Activated CD4-positive, alpha-beta T cell treated with anti-CD3 and anti-CD28 coated beads, Interleukin-2, amount 10 ng/mL, durations not matched to agents 24 days and 14 days (primary cell): Measurements from ENCODE around the gene DNAJA2. TPM values are rescaled to one million over a fixed set of nuclear protein-coding genes. Genes with fewer than 3 reads are reported as not detected.

ENCODE experiments used
- DNase-seq: peaks from one replicate; pipeline ENCODE4 v3.0.0; 2022
- H3K27ac Mint-ChIP-seq: one replicate; pipeline ENCODE4 v1.8.0; 2022; ENCODE audit warnings: mild to moderate bottlenecking, mixed read lengths
- H3K27me3 Mint-ChIP-seq: one replicate; pipeline ENCODE4 v1.8.0; 2022; ENCODE audit warnings: mixed read lengths
- H3K36me3 Mint-ChIP-seq: one replicate; pipeline ENCODE4 v1.8.0; 2022; ENCODE audit warnings: low read depth, mild to moderate bottlenecking, mixed read lengths
- H3K4me1 Mint-ChIP-seq: one replicate; pipeline ENCODE4 v1.8.0; 2021; ENCODE audit warnings: mixed read lengths
- H3K4me3 Mint-ChIP-seq: one replicate; pipeline ENCODE4 v1.8.0; 2022; ENCODE audit warnings: mild to moderate bottlenecking, moderate library complexity, mixed read lengths
- H3K9me3 Mint-ChIP-seq: one replicate; pipeline ENCODE4 v1.8.0; 2021; ENCODE audit warnings: mixed read lengths
- intact Hi-C: fragments of 100-400 bp; cut with micrococcal nuclease; formaldehyde crosslinking; loops from one replicate; pipeline ENCODE4 v1.15.1; 2023
- total RNA-seq: library from RNA; stranded (reverse); gene quantifications from 2 replicates; pipeline ENCODE4 v1.2.3, GENCODE V29; 2022

The DNAJA2 gene
- total RNA-seq, 1 donor from 2014 or later = 81.7 TPM

DNA sequence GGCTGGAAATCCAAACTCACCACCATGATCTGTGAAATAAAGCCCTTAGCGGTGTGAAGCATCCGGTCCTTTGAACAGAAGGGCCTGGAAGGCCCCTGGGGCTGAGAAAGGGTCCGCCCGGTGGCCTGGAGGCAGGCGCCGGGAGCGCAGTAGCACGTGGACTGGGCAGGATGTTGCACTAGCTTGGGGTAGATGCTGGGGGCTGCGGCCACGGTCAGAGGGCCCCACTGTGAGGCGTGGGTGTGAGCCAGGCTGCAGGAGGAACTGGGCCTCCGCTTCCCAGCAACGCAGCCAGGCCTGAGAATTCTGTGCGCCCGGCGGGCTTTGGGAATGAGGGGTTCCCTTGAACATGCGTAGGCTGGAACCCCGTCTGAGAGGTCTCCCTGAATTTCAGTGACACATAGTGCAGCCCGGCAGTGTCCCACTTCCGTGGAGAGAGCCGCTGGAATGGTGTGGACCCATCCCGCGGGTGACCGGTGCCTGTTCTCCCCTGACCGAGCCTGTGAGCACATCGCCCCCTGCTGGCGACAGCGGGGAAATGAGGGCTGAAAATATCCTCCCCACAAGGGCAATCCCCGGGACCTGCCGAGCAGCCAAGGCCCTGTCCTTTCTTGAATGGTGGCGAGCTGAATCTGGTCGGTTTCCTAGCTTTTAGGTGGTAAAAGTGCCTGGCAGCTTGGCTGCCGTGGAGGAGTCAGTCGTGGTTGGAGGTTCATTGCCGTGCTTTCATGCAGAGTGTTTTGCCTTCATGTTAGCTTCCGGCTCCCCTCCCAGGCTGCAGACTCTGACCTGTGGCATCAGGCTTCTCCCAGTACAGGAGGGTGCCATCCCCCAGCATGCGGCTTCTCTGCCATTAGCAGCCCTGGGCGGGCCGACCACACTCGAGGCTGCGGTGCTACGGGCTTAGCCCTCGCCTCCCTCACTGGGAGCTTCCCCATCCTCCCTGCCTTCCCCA, 43.8 kb downstream of the DNAJA2 start:
- no peaks in the 10 kb centered on the region for H3K27me3 Mint-ChIP-seq
- peaks cover 2% of the 10 kb centered on the region for H3K4me1 Mint-ChIP-seq
- H3K4me3 Mint-ChIP-seq = no peak overlapping the region
- intact Hi-C loops = loop anchor here (1.0 kb wide), 2 partner anchors 75 to 256 kb away; no protein-coding TSS in a partner anchor
- H3K27ac Mint-ChIP-seq = peak overlapping the region; percentile 36
- no peaks in the 10 kb centered on the region for H3K9me3 Mint-ChIP-seq
- peak; percentile 92 for DNase-seq
- peaks cover 3% of the 10 kb centered on the region for H3K36me3 Mint-ChIP-seq

DNA sequence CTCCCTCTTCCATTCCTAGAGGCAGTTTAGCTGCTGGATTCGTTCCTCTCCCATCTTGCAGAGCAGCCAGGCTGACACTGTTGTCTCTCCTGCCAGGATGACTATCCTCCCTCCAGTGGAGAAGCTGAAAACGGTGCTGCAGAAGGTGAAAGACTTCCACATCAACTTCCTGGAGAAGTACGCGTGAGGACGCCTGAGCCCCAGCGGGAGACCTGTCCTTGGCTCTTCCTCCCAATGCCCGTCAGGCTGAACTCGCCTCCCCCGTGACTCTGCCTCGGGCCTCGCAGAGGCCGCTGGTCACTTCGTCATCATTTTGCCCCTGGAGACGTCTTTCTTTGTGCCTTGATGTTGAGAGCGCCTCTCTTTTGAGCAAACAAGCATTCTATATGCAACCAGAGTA, 44.7 kb downstream of the DNAJA2 start:
- Mint-ChIP-seq H3K36me3 (peaks cover 3% of the 10 kb centered on the region), H3K27ac (no peak overlapping the region), H3K27me3 (no peaks in the 10 kb centered on the region), H3K9me3 (no peaks in the 10 kb centered on the region), H3K4me3 (no peak overlapping the region), H3K4me1 (peaks cover 2% of the 10 kb centered on the region)
- DNase-seq = no peak
- intact Hi-C loops = loop anchor here (1.0 kb wide), 2 partner anchors 75 to 256 kb away; no protein-coding TSS in a partner anchor

DNA sequence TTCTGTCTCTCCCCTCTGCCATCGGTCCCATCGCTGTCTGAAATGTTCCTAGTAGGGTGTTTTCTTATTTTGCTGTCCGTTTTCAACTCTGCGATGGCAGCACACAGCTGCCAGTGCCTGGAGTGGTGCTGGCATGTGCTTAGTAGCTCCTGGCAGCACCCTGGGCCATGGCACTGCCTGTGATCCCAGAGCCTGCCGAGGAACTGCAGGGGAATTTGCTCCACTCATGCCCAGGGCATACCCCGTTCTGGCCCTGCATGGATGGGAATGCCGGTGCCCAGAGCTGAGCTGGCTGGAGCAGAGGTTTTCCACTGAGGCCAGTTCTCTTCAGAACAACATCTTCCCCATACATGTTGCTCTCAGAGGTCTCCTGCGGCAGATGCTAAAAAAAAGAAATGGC, 46.2 kb downstream of the DNAJA2 start:
- peaks cover 2% of the 10 kb centered on the region for H3K4me1 Mint-ChIP-seq
- H3K4me3 Mint-ChIP-seq = no peak overlapping the region
- no peak overlapping the region for H3K27ac Mint-ChIP-seq
- H3K36me3 Mint-ChIP-seq = peaks cover 3% of the 10 kb centered on the region
- no peaks in the 10 kb centered on the region for H3K9me3 Mint-ChIP-seq
- intact Hi-C loops = no loop called here
- DNase-seq = no peak
- no peaks in the 10 kb centered on the region for H3K27me3 Mint-ChIP-seq

DNA sequence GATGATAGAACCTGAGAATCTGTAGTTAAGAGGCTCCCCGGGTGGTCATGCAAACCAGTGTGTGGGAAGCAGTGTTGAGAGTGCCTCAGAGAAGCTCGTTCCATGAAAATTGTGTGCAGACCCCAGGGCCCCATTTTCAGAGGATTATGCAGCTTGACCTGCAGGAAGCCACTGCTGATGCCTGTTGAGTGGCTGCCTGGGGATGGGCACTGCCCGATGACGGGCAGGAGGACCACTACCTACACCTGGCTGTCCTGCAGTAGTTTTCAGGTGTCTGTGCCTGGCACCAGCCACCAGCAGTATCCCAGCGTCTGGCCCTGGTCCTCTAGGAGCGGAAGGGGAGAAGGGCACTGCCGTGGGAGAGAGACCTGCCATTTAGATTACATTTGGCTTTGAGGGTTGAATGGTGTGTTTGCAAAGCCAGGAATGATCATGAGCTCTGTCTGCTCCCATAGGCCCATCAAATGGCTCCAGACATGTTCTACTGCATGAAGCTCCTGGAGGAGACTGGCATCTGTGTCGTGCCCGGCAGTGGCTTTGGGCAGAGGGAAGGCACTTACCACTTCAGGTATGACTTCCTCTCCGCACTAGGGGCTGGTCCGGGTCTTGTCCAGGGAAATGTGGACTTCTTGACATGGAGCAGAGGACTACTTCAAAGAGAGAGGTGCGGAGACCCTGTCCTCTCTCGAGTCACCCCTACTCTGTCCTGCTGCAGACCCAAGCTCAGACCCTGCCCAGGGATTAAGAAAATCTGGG, 46.8 kb downstream of the DNAJA2 start:
- no peaks in the 10 kb centered on the region for H3K27me3 Mint-ChIP-seq
- intact Hi-C loops = no loop called here
- H3K36me3 Mint-ChIP-seq = peaks cover 3% of the 10 kb centered on the region
- no peak for DNase-seq
- no peak overlapping the region for H3K4me3 Mint-ChIP-seq
- no peaks in the 10 kb centered on the region for H3K9me3 Mint-ChIP-seq
- no peak overlapping the region for H3K27ac Mint-ChIP-seq
- peaks cover 2% of the 10 kb centered on the region for H3K4me1 Mint-ChIP-seq

DNA sequence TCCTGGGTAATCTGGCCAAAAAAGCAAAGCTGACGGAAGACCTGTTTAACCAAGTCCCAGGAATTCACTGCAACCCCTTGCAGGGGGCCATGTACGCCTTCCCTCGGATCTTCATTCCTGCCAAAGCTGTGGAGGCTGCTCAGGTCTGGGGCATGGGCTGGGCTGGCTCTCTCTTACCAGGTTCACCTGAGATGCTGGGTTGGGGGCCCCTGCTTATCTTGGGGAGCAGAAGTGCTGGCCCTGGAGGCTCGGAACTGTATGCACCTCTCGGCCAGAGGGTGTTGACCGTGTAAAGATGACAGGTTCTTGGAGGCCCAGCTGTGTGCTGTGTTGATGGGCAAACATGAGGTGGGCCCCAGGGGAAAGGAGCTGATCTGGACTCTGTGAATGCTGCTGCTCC, 49.1 kb downstream of the DNAJA2 start:
- Mint-ChIP-seq H3K27me3 (no peaks in the 10 kb centered on the region), H3K4me3 (no peak overlapping the region), H3K27ac (no peak overlapping the region), H3K9me3 (no peaks in the 10 kb centered on the region), H3K4me1 (no peaks in the 10 kb centered on the region), H3K36me3 (peaks cover 3% of the 10 kb centered on the region)
- intact Hi-C loops = no loop called here
- no peak for DNase-seq

DNA sequence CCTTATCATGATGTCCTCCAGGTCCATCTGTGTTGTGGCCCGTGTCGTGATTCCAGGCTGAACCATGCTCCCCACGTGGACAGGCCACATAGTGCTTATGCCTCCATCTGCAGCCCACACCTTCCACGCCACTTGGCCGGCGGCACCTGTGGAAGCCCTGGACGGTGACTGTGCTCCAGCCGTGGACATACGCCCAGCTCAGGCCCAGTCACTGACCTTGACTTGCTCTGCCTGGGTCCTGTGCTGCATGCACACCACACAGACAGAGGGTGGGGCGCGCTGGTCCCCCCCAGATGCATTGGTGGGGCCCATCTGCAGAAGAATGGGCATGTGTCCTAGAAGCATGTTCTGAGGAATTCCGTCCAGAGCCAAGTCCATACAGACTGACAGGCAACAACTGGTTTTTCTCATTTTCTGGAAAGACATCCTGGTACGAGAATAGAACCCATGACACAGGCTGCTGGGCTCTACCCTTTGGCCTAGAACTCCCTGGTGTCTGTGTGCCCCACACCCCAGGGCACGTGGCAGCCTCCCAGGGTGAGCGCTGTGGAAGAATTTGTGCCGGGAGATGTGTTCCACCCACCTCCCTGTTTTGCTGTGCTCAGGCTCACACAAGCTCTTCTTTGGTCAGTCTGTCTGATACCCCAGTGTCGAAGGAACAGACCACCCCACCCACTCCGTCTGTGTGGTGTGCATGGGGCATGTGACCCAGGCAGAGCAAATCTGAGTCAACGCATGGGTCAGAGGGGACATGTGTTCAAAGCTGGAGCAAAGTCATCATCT, 49.8 kb downstream of the DNAJA2 start:
- no peaks in the 10 kb centered on the region for H3K4me1 Mint-ChIP-seq
- no peak overlapping the region for H3K27ac Mint-ChIP-seq
- H3K27me3 Mint-ChIP-seq = no peaks in the 10 kb centered on the region
- DNase-seq = no peak
- intact Hi-C loops = no loop called here
- no peaks in the 10 kb centered on the region for H3K36me3 Mint-ChIP-seq
- H3K4me3 Mint-ChIP-seq = no peak overlapping the region
- no peaks in the 10 kb centered on the region for H3K9me3 Mint-ChIP-seq

DNA sequence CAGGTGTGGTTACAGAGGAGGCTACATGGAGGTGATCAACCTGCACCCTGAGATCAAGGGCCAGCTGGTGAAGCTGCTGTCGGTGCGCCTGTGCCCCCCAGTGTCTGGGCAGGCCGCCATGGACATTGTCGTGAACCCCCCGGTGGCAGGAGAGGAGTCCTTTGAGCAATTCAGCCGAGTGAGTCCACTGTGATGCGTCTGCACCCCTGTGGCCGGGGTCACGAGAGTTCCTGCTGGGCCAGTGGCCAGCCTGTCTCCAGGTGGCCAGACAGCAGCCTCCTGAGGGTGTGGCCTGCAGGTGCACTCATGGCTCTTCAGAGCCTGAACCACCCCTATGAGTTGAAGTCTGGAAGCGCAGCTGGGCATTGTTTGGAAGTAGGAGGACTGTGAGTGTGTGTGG, 51.2 kb downstream of the DNAJA2 start:
- DNase-seq = no peak
- Mint-ChIP-seq H3K27me3 (no peaks in the 10 kb centered on the region), H3K27ac (peak overlapping the region; percentile 24), H3K9me3 (no peaks in the 10 kb centered on the region), H3K4me3 (no peak overlapping the region), H3K4me1 (no peaks in the 10 kb centered on the region), H3K36me3 (no peaks in the 10 kb centered on the region)
- intact Hi-C loops = no loop called here

DNA sequence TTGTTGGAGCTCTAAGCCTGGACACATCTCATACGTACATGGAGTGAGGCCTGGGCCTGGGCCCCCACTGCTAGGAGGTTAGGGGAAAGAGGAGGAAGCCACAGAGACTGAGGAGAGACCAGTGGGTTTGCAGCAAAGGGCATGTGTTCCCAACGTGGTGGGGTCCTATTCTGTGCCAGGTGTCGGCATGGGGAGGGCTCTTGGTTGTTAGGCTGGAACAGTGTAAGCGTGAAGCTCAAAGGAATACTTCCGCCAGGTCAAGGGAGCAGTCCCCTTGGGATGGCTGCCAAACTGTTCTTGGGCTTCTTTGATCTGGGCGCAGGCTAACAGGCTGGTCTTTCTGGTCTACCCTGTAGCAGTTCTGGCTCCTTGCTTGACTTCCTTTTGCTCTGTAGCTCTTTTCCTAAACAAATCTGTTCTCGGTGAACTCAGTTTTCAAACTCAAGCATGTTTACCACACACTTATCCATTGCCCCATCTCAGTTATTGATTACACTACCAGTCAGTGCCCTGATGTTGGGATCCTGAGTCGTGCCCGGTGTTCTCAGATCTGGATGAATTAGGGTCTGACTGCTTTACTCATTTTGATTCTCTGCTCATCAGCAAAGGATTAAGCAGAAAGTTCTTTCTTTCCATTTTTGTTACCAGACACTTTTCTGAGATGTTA, 52.9 kb downstream of the DNAJA2 start:
- Mint-ChIP-seq H3K27me3 (no peaks in the 10 kb centered on the region), H3K4me1 (peaks cover 3% of the 10 kb centered on the region), H3K9me3 (no peaks in the 10 kb centered on the region), H3K4me3 (no peak overlapping the region), H3K27ac (no peak overlapping the region), H3K36me3 (peaks cover 3% of the 10 kb centered on the region)
- intact Hi-C loops = no loop called here
- no peak for DNase-seq

DNA sequence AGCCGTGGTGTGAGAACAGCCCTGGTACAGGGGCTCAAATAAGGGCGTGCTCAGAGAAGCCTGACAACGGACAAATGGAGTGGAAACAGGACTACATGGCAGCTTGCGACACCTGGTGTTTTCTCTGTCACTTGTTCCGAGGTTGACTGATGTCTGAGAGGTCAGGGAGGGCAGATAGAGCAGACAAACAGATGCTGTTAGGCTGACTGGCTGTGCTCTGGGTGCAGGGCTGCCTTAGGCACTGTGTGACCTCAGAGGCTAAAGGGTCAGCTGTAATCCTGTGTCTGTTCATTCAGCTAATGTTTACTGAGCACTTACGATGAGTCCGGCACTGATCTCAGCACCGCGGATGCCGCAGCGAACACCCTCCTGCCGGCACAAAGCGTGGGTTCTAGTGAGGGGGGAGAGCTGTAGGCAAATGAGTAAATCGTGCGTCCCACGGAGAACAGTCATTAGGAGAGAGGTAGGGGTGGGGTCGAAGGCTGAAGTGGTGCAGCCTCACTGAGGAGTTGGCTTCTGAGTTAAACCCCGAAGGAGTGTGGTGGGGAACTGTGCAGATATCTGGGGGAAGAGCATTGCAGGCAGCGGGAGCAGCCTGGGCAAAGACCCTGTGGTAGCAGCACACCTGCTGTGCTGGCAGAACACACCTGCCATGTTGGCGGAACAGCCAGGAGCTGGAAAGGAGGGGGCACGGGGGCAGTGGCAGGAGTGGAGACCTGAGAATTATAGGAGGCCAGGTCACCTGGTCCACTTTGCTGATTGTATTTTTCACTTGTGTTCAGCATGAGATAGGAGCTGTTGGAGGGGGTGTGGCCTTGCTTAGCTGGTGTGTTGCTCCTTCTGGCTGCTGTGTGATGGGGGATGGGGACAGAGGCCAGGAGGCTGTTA, 54.3 kb downstream of the DNAJA2 start:
- Mint-ChIP-seq H3K36me3 (peaks cover 6% of the 10 kb centered on the region), H3K4me3 (no peak overlapping the region), H3K27me3 (no peaks in the 10 kb centered on the region), H3K9me3 (no peaks in the 10 kb centered on the region), H3K4me1 (peaks cover 4% of the 10 kb centered on the region), H3K27ac (no peak overlapping the region)
- intact Hi-C loops = no loop called here
- DNase-seq = no peak

DNA sequence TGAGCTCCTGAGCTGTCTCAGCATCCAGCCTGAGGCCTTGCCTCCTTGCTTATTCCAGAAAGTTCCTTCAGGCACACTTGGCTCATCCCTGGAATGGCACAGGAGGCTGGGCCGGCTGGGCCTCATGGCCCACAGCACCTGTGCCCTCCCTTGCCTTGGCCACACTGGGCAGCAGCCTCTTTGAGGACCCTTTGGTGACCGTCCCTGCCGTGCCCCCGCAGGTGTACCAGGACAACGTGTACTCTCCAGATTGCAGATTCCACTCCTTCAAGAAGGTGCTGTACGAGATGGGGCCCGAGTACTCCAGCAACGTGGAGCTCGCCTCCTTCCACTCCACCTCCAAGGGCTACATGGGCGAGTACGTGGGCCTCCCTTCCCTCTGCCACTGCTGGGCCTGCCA, 55.1 kb downstream of the DNAJA2 start:
- no peak overlapping the region for H3K27ac Mint-ChIP-seq
- H3K4me3 Mint-ChIP-seq = no peak overlapping the region
- no peaks in the 10 kb centered on the region for H3K9me3 Mint-ChIP-seq
- no peak for DNase-seq
- peaks cover 4% of the 10 kb centered on the region for H3K4me1 Mint-ChIP-seq
- intact Hi-C loops = no loop called here
- H3K27me3 Mint-ChIP-seq = no peaks in the 10 kb centered on the region
- peaks cover 6% of the 10 kb centered on the region for H3K36me3 Mint-ChIP-seq

DNA sequence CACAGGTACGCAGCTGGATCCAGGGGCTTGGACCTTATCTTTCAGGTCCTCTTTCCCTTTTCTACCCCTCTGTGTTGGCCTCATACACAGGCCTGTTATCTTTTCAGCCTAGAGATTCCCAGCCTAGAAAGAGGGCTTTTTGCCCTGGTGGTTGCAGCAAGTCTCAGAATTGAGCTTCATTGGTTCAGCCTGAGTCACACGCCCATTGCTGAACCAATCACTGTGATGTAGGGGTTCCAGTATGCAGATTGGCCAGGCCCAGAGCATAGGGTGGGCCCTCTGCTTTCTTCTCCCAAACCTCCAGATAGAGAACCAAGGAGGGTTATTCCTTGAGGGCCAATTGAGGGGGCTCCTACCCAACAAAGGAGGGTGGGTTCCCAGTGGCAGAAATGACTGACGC, 56.5 kb downstream of the DNAJA2 start:
- intact Hi-C loops = no loop called here
- Mint-ChIP-seq H3K27ac (no peak overlapping the region), H3K4me3 (no peak overlapping the region), H3K36me3 (peaks cover 6% of the 10 kb centered on the region), H3K4me1 (peaks cover 4% of the 10 kb centered on the region), H3K27me3 (no peaks in the 10 kb centered on the region), H3K9me3 (no peaks in the 10 kb centered on the region)
- no peak for DNase-seq

DNA sequence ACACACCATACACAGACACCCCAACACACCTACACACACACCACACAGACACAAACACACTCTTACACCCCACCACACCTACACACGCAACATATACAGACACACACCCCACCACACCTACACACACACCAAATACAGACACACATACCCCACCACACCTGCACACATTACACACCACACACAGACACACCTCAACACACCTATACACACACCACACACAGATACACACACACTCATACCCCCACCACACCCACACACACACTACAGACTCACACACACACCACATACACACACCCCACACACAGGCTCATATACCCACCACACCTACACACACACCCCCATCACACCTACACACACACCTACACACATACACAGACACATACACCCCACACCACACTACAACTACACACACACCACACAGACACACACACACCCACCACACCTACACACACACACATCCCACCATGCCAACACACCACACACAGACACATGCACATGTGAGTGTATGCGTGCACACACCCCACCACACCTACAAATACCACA, 57.9 kb downstream of the DNAJA2 start:
- DNase-seq = no peak
- no peaks in the 10 kb centered on the region for H3K27me3 Mint-ChIP-seq
- H3K36me3 Mint-ChIP-seq = peaks cover 10% of the 10 kb centered on the region
- peaks cover 10% of the 10 kb centered on the region for H3K4me1 Mint-ChIP-seq
- peak overlapping the region; percentile 10 for H3K27ac Mint-ChIP-seq
- intact Hi-C loops = no loop called here
- H3K4me3 Mint-ChIP-seq = no peak overlapping the region
- H3K9me3 Mint-ChIP-seq = no peaks in the 10 kb centered on the region
